Stimulated activated effector memory CD8-positive, alpha-beta T cell treated with anti-CD3 and anti-CD28 coated beads, Interleukin-12 subunit alpha, Interleukin-12 subunit beta, amount 100 ng/mL, for 72 hours (primary cell): Measurements from ENCODE around the gene GRM7.

ENCODE experiments used
- ATAC-seq: fragments of 150-1000 bp; cut with Tn5 transposase; 2 replicates; pipeline ENCODE4 v1.10.0; 2021
- DNase-seq, 2 donors: peaks; one replicate each; pipeline ENCODE4 v3.0.0; 2021 to 2022; ENCODE audit warnings: low spot score in 2 of 2
- H3K27ac Mint-ChIP-seq: one replicate; pipeline ENCODE4 v1.8.0; 2022; ENCODE audit warnings: mild to moderate bottlenecking, mixed read lengths
- H3K36me3 Mint-ChIP-seq: one replicate; pipeline ENCODE4 v1.8.0; 2022; ENCODE audit warnings: mild to moderate bottlenecking, mixed read lengths
- H3K4me1 Mint-ChIP-seq: one replicate; pipeline ENCODE4 v1.8.0; 2022; ENCODE audit warnings: mixed read lengths
- H3K4me3 Mint-ChIP-seq: one replicate; pipeline ENCODE4 v1.8.0; 2022; ENCODE audit warnings: mild to moderate bottlenecking, mixed read lengths
- H3K9me3 Mint-ChIP-seq: one replicate; pipeline ENCODE4 v1.8.0; 2022; ENCODE audit warnings: mixed read lengths

The GRM7 gene

GRCh38 chr3:7678521-7678920, 817.6 kb downstream of the GRM7 start:
- Mint-ChIP-seq H3K9me3 (peaks cover 4% of the 10 kb centered on the region), H3K4me3 (no peak overlapping the region)
- no peak for ATAC-seq

DNA sequence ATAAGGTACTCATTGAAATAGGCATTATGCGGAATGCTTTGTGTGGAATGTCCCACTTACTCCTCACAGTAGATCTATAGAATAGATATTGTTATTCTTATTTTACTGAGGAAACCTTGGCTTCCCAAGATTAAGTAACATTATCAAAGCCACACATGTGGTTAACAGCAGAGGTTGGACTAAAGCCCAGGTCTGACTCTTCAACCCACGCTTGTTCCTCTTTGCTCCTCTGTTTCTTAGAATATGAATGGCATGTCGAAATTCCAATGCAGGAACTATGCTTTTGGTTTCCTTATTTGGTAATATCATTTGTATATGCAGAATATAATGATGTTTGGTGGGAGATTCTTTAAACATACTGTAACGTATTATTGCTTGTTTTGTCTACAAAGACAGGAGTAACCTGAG, 821.9 kb downstream of the GRM7 start:
- H3K36me3 Mint-ChIP-seq = no peaks in the 10 kb centered on the region
- no peak overlapping the region for H3K27ac Mint-ChIP-seq
- DNase-seq = no peak
- H3K4me3 Mint-ChIP-seq = no peak overlapping the region
- no peak for ATAC-seq
- H3K4me1 Mint-ChIP-seq = no peaks in the 10 kb centered on the region
- peaks cover 4% of the 10 kb centered on the region for H3K9me3 Mint-ChIP-seq

More at GRCh38 chr3:7678521-7678920, 817.6 kb downstream of the GRM7 start:
- no peak for DNase-seq
- Mint-ChIP-seq H3K4me1 (no peaks in the 10 kb centered on the region), H3K36me3 (no peaks in the 10 kb centered on the region), H3K27ac (no peak overlapping the region)

DNA sequence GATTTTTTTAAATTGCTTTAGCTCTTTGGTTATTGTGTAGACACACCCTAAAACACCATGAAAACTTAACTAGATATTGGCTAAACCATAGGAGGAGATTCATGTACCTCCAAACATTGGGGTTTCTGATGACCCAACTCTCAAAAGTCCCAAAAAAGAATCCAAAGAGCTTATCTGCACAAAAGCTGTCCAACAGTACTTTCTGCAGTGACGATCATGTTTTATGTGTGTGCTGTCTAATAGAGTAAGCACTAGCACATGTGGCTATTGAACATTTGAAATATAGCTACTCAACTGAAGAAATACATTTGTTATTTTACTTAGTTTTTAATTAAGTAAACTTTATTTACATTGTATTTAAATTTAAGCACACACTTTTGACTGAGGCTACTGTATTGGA, 822.5 kb downstream of the GRM7 start:
- no peak overlapping the region for H3K4me3 Mint-ChIP-seq
- no peaks in the 10 kb centered on the region for H3K36me3 Mint-ChIP-seq
- peaks cover 4% of the 10 kb centered on the region for H3K9me3 Mint-ChIP-seq
- ATAC-seq = no peak
- H3K27ac Mint-ChIP-seq = no peak overlapping the region
- H3K4me1 Mint-ChIP-seq = no peaks in the 10 kb centered on the region
- no peak for DNase-seq

DNA sequence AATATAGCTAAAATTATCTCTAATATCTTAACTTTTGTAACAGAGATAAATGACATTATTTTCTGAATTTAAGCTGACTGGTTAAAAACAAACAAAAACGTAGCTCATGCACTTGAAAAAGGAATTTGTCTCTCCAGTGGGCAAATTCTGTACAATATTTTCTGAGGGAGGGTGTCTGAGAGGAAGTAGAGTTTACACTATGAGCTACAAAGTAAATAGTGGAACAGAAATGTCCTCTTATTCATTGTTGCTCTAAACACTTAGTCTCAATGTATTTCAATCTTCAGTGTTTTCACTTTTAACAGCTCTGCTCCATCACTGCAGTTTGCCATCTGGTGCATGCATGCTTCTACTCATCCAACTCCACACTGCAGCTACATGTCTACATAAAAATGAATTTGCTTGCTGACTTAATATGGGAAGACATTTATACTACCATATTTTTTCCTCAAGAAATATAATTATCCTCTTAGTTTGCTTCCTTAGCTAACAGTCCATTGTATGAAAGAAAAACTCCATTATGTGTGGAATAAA, 823.3 kb downstream of the GRM7 start:
- Mint-ChIP-seq H3K4me3 (no peak overlapping the region), H3K36me3 (no peaks in the 10 kb centered on the region), H3K4me1 (no peaks in the 10 kb centered on the region), H3K9me3 (no peaks in the 10 kb centered on the region), H3K27ac (no peak overlapping the region)
- ATAC-seq = no peak
- no peak for DNase-seq

- Mint-ChIP-seq H3K27ac (no peak overlapping the region), H3K4me3 (no peak overlapping the region), H3K9me3 (no peaks in the 10 kb centered on the region), H3K36me3 (no peaks in the 10 kb centered on the region), H3K4me1 (no peaks in the 10 kb centered on the region)
- no peak for DNase-seq
- ATAC-seq = no peak
Measured at GRCh38 chr3:7687428-7688147, 826.7 kb downstream of the GRM7 start.

DNA sequence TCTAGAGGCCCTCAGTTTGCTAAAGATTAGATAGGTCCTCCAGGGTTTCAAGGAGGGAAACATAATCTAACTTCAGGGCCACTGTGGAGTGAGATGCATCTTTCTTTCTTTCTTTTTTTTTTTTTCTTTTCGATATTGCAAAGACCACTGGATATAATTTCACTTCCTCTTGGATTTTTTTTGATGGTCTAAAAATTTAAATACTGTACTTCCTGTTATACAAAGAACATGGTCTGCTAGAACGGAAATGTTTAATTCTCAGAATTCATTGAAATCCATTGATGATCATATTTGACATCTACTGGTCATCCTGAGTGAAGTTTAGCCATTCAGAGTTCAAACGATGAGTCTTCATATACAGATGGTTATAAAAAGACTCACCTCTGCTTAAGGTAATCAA, 832.0 kb downstream of the GRM7 start:
- Mint-ChIP-seq H3K27ac (no peak overlapping the region), H3K9me3 (peaks cover 5% of the 10 kb centered on the region), H3K36me3 (no peaks in the 10 kb centered on the region), H3K4me1 (no peaks in the 10 kb centered on the region), H3K4me3 (no peak overlapping the region)
- ATAC-seq (no peak), DNase-seq (no peak)

DNA sequence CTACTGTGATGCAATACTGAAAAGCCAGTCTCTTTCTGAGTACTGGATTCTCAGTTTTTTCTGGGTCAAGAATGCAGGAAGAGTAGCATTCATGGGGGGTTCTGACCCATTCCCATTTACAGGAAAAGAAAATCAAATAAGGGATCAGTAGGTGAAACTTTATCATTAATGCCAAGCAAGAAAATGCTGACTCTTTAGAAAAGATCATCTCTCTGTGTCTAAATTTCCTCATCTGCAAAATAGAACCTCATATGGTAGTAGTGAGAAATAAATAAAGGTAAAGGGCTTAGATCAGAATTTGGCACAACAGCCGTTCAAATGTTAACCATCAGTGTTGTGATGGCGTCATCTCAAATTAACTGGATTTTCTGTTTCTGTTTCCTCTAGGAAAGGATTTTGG, 833.1 kb downstream of the GRM7 start:
- H3K4me1 Mint-ChIP-seq = no peaks in the 10 kb centered on the region
- no peak overlapping the region for H3K27ac Mint-ChIP-seq
- H3K36me3 Mint-ChIP-seq = no peaks in the 10 kb centered on the region

DNA sequence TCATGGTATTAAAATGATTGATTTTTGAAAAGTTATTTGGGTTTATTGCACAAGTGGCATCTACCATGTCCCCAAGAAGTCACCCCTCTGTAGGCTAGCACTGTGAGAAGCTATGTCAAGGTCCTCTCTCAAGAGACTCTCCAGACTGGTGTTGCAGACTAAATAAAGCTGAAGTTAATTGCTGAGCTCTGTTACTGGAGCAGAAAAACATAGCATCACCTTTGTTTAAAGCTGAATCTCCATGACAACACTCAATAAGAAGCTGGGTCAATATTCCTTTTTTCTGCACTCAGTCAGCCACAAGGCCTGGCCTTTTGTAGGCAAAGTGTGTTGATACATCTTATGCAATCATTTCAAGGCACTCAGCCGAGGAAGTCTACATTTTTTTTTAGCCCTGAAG, 834.1 kb downstream of the GRM7 start:
- no peaks in the 10 kb centered on the region for H3K4me1 Mint-ChIP-seq
- H3K4me3 Mint-ChIP-seq = no peak overlapping the region
- no peak for DNase-seq
- no peak overlapping the region for H3K27ac Mint-ChIP-seq
- no peak for ATAC-seq
- H3K9me3 Mint-ChIP-seq = peaks cover 5% of the 10 kb centered on the region
- H3K36me3 Mint-ChIP-seq = no peaks in the 10 kb centered on the region

More for the DNA sequence above, 833.1 kb downstream of the GRM7 start:
- DNase-seq (no peak), ATAC-seq (no peak)
- Mint-ChIP-seq H3K9me3 (peaks cover 5% of the 10 kb centered on the region), H3K4me3 (no peak overlapping the region)

DNA sequence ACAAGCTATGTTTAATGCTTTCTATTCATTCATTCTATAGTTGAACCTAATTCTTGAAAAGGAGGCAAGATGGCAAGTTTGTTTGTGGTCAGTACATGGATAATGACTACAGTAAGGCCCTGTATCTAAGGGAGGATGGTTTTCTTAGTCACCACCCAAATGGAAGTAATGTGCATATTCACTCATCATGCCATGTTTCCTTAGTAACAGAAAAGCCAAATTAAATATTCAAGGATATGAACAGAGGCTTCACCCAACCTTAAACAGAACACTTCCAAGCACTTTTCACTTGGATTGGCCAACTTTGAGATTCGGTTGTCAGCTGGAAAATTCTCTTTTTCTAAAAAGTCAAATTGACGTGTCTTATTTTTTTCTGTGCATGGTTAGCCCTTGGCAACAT, 835.4 kb downstream of the GRM7 start:
- Mint-ChIP-seq H3K4me3 (no peak overlapping the region), H3K27ac (no peak overlapping the region), H3K36me3 (no peaks in the 10 kb centered on the region), H3K4me1 (no peaks in the 10 kb centered on the region), H3K9me3 (peaks cover 5% of the 10 kb centered on the region)
- ATAC-seq (no peak), DNase-seq (no peak)

DNA sequence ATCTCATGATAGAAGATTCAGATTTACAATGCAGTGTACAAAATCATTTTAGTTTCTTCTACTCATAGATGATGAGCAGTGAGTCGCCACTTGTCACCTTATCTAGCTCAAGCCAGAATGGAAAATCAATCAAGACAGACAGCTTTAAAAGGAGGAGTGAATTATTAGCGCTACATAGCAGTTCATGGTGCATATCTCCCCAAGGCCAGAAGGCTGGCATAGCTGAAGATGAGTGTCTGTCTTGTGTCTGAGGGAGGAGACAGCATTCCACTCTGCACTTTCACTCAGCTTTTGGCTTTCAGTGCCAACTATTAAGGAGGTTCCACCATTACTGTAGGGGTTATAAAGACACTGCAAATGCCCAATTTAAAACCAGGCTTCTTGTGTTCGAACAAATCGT, 836.6 kb downstream of the GRM7 start:
- ATAC-seq (no peak), DNase-seq (no peak)
- no peak overlapping the region for H3K27ac Mint-ChIP-seq
- H3K9me3 Mint-ChIP-seq = peaks cover 5% of the 10 kb centered on the region
- H3K36me3 Mint-ChIP-seq = no peaks in the 10 kb centered on the region
- no peak overlapping the region for H3K4me3 Mint-ChIP-seq
- no peaks in the 10 kb centered on the region for H3K4me1 Mint-ChIP-seq

- no peak for ATAC-seq
- Mint-ChIP-seq H3K9me3 (no peaks in the 10 kb centered on the region), H3K27ac (no peak overlapping the region)
Measured at GRCh38 chr3:7700539-7700938, 839.6 kb downstream of the GRM7 start.

GRCh38 chr3:7700977-7701376, 840.1 kb downstream of the GRM7 start:
- ATAC-seq (no peak), DNase-seq (no peak)
- Mint-ChIP-seq H3K27ac (no peak overlapping the region), H3K4me1 (no peaks in the 10 kb centered on the region), H3K9me3 (no peaks in the 10 kb centered on the region), H3K4me3 (no peak overlapping the region), H3K36me3 (no peaks in the 10 kb centered on the region)

More at GRCh38 chr3:7700539-7700938, 839.6 kb downstream of the GRM7 start:
- Mint-ChIP-seq H3K4me1 (no peaks in the 10 kb centered on the region), H3K36me3 (no peaks in the 10 kb centered on the region), H3K4me3 (no peak overlapping the region)
- no peak for DNase-seq

- Mint-ChIP-seq H3K27ac (no peak overlapping the region), H3K9me3 (no peaks in the 10 kb centered on the region), H3K36me3 (no peaks in the 10 kb centered on the region), H3K4me1 (no peaks in the 10 kb centered on the region), H3K4me3 (no peak overlapping the region)
- no peak for DNase-seq
- no peak for ATAC-seq
Measured at GRCh38 chr3:7707187-7707586, 846.3 kb downstream of the GRM7 start.

- Mint-ChIP-seq H3K4me3 (no peak overlapping the region), H3K36me3 (no peaks in the 10 kb centered on the region), H3K4me1 (no peaks in the 10 kb centered on the region), H3K9me3 (no peaks in the 10 kb centered on the region), H3K27ac (no peak overlapping the region)
- ATAC-seq (no peak), DNase-seq (no peak)
Measured at GRCh38 chr3:7709376-7710082, 848.6 kb downstream of the GRM7 start.

DNA sequence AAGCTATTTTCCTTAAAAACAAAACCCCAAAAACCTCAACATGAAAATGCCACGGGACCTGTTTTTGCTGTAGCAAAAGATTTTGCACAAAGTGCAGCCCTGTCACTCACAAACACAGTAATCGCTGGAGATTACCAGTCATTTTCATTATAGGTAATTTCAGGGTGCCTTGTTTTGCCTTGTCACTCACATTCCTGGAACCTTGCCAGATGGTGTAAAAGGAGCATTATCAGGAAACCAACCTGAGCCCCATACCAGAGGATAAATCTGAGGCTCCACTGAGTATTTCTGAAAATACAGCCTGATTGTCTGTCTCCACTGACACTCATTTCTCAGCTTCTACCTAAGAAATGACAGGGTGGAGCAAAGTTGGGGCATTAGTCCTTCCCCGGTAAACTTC, 849.4 kb downstream of the GRM7 start:
- DNase-seq (no peak), ATAC-seq (no peak)
- no peak overlapping the region for H3K4me3 Mint-ChIP-seq
- H3K4me1 Mint-ChIP-seq = no peaks in the 10 kb centered on the region
- H3K9me3 Mint-ChIP-seq = no peaks in the 10 kb centered on the region
- H3K36me3 Mint-ChIP-seq = no peaks in the 10 kb centered on the region
- no peak overlapping the region for H3K27ac Mint-ChIP-seq

GRCh38 chr3:7713724-7714123, 852.8 kb downstream of the GRM7 start:
- no peak for DNase-seq
- H3K4me1 Mint-ChIP-seq = no peaks in the 10 kb centered on the region
- H3K36me3 Mint-ChIP-seq = no peaks in the 10 kb centered on the region

More at GRCh38 chr3:7713724-7714123, 852.8 kb downstream of the GRM7 start:
- Mint-ChIP-seq H3K4me3 (no peak overlapping the region), H3K27ac (no peak overlapping the region), H3K9me3 (no peaks in the 10 kb centered on the region)
- no peak for ATAC-seq
